ENCODE data around the gene TMEM185B. TPM values are rescaled to one million over a fixed set of nuclear protein-coding genes. Genes with fewer than 3 reads are reported as not detected.

Gene TMEM185B
- total RNA-seq, 1 donor, result 41.7 TPM

DNA sequence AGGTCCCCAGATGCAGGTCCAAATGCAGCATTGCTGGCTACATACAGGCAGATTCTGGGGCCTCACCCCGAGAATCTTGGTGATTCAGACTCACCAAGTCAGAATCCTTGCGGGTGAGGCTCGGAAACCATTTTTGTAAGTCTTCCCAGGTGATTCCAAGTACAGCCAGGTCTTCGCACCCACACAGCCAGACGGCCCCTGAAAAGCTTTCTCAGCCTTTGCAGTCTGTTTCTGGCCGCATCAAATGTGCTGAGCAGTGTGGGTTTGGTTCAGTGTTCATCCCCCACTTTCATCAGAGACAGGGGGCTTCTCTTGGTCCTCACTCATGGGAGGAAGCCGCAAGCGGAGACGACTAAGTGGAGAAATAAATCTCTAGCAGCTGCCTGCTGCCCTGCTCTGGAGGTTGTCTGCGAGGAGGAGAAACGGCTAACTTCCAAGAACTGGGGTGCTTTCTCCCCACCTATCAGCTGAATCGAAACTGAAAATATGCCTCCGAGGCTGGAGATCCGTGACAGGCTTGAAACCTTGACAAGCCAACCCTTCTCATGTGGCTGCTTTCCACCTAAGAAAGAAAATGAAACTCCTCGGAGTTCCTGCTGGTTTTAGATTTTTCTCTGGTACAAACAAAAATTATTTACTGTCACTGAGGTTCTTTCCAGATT lies 8.9 kb upstream of the TMEM185B start:
- TF ChIP-seq CTCF (IDR thresholded peaks at IDR 0.05; ENCODE audit: insufficient read depth, low read length), result no peak
- peak overlapping the region; percentile 63 for H3K4me3 ChIP-seq (ENCODE audit: low read depth, low read length)
- DNase-seq (ENCODE audit: low read depth), result peak; percentile 68

DNA sequence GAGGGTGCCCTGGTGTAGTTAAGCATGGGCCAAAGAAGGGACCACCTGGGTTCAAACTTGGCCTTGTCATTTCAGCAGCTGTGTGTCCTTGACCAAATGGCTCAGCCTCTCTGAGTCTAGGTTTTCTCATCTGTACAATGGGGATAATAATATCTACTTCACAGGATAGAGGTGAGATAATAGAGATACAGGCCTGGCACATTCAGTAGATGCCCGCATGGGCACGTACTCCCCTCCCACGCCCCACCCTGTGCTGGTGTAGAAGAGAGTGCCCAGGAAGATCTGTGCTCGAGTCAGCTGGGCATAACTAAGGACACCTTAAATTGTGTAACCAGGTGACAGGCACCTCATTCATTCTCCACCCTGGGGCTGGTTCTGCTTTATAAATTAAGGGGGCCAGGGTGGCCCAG lies 8.4 kb upstream of the TMEM185B start:
- TF ChIP-seq CTCF (IDR thresholded peaks at IDR 0.05; ENCODE audit: insufficient read depth, low read length), result no peak
- DNase-seq (ENCODE audit: low read depth), result no peak
- no peak overlapping the region for H3K4me3 ChIP-seq (ENCODE audit: low read depth, low read length)

- TF ChIP-seq CTCF (IDR thresholded peaks at IDR 0.05; ENCODE audit: insufficient read depth, low read length), result no peak
- no peak for DNase-seq (ENCODE audit: low read depth)
- no peak overlapping the region for H3K4me3 ChIP-seq (ENCODE audit: low read depth, low read length)
Observed at GRCh38 chr2:120230515-120231471, 7.6 kb upstream of the TMEM185B start.

GRCh38 chr2:120229341-120229740 lies 6.1 kb upstream of the TMEM185B start:
- TF ChIP-seq CTCF (IDR thresholded peaks at IDR 0.05; ENCODE audit: insufficient read depth, low read length), result no peak
- no peak for DNase-seq (ENCODE audit: low read depth)
- H3K4me3 ChIP-seq (ENCODE audit: low read depth, low read length), result no peak overlapping the region

- DNase-seq (ENCODE audit: low read depth), result no peak
- H3K4me3 ChIP-seq (ENCODE audit: low read depth, low read length), result no peak overlapping the region
- TF ChIP-seq CTCF (IDR thresholded peaks at IDR 0.05; ENCODE audit: insufficient read depth, low read length), result no peak
Observed at GRCh38 chr2:120228503-120228902, 5.3 kb upstream of the TMEM185B start.

DNA sequence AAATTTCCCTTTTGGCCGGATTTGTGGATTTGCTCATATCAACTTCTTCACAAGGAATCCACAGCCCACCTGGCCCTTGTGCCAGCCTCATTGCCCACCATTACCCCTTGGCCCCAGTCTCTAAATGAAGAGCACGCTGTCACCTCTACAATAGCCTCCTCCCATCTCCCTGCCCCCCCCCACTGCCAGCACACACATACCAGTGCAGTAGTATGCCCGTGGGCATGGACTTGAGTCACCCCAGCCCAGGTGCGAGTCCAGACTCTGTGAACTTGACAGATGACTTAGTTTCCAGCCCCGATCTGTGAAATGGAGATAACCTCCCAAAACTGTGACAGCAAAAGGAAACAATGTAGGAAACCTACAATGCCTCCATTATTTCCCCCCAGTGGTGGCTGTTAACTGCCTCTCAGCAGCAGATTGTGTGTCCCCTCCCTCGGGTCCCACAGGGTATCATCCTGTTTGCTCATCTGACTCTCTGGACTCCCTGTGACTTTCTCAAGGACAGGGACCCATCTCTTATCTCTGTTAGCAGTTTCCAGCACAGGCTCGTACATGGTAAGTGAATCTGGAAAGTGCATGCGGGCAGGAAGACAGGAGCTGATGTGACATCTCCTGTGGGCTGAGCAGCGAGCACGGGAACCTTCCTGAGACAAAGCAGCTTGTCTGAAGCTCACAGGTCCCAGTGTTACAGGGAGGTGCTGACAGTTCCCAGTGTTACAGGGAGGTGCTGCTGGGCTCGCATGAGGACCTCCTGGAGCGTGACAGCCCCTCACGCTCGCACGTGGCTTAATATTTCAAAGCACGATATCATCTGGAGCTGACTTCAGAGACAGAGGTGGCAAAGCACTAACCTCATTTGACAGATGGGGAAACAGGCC lies 4.2 kb upstream of the TMEM185B start:
- no peak for TF ChIP-seq CTCF (IDR thresholded peaks at IDR 0.05; ENCODE audit: insufficient read depth, low read length)
- no peak for DNase-seq (ENCODE audit: low read depth)

More for the DNA sequence above, 4.2 kb upstream of the TMEM185B start:
- no peak overlapping the region for H3K4me3 ChIP-seq (ENCODE audit: low read depth, low read length)
